Colonic mucosa (tissue), 4 donors: ENCODE results near the gene RAB5IF. TPM values are rescaled to one million over a fixed set of nuclear protein-coding genes. Genes with fewer than 3 reads are reported as not detected.

ENCODE experiments used
- DNase-seq: peaks from one replicate; pipeline ENCODE4 v3.0.0-alpha.2; 2020
- H3K27ac ChIP-seq: fragments of 200-600 bp; one replicate; pipeline ENCODE4 v1.8.0; 2021
- H3K27me3 ChIP-seq: fragments of 200-600 bp; one replicate; pipeline ENCODE4 v1.8.0; 2021
- H3K36me3 ChIP-seq: fragments of 200-600 bp; one replicate; pipeline ENCODE4 v1.8.0; 2021
- H3K4me1 ChIP-seq: fragments of 200-600 bp; one replicate; pipeline ENCODE4 v1.8.0; 2021; ENCODE audit warnings: mild to moderate bottlenecking
- H3K4me3 ChIP-seq: fragments of 200-600 bp; one replicate; pipeline ENCODE4 v1.8.0; 2021
- H3K9ac ChIP-seq, 2 donors: one replicate each; pipeline ENCODE4 v1.7.0; 2013; ENCODE audit warnings: control low read depth in 2 of 2, low read depth in 2 of 2, low read length in 2 of 2
- H3K9me3 ChIP-seq: fragments of 200-600 bp; one replicate; pipeline ENCODE4 v1.8.0; 2021
- CTCF ChIP-seq: fragments of 200-600 bp; IDR thresholded peaks from one replicate; pipeline ENCODE4 v1.8.0; 2022; ENCODE audit warnings: antibody characterized with exemption, mild to moderate bottlenecking
- intact Hi-C: fragments of 100-400 bp; cut with DNase I; formaldehyde crosslinking; loops from one replicate; pipeline ENCODE4 v1.14.1; 2022
- total RNA-seq, 2 donors: library from RNA; stranded (reverse); fragmentation: NEBNext Ultra II Directional in 1 of 2; extraction: Animal tissue kit (Norgen Biotek cat#: 25700) in 1 of 2; gene quantifications; one replicate each; pipeline ENCODE4 v1.2.1, GENCODE V29; 2021
- donor health status: healthy.
- donor health status: DM: no; HTN: no; CAD: no.
- donor health status: DM: no; HTN: no; CAD: no.

RAB5IF gene
- total RNA-seq, 2 donors from 2014 or later, result 143 to 207 TPM

GRCh38 chr20:36614781-36615557, 9.4 kb downstream of the RAB5IF start:
- no peak for DNase-seq
- no peaks in the 10 kb centered on the region for H3K4me1 ChIP-seq
- TF ChIP-seq CTCF, result no peak
- H3K36me3 ChIP-seq, result peaks cover 4% of the 10 kb centered on the region
- no peaks in the 10 kb centered on the region for H3K27me3 ChIP-seq
- H3K9me3 ChIP-seq, result no peaks in the 10 kb centered on the region
- no peak overlapping the region for H3K4me3 ChIP-seq
- no peak overlapping the region for H3K27ac ChIP-seq
- intact Hi-C loops, result loop anchor here (5.0 kb wide), 1 partner anchor 272 kb away; no protein-coding TSS in a partner anchor
- H3K9ac ChIP-seq, result no peak overlapping the region

GRCh38 chr20:36620917-36621316, 15.3 kb downstream of the RAB5IF start:
- Histone ChIP-seq H3K27me3 (no peaks in the 10 kb centered on the region), H3K27ac (no peak overlapping the region), H3K9me3 (no peaks in the 10 kb centered on the region), H3K9ac (no peak overlapping the region), H3K4me1 (no peaks in the 10 kb centered on the region), H3K4me3 (no peak overlapping the region), H3K36me3 (no peaks in the 10 kb centered on the region)
- no peak for TF ChIP-seq CTCF
- intact Hi-C loops, result no loop called here
- DNase-seq, result no peak

GRCh38 chr20:36623444-36623843, 17.9 kb downstream of the RAB5IF start:
- no peaks in the 10 kb centered on the region for H3K9me3 ChIP-seq

GRCh38 chr20:36624068-36624943, 18.7 kb downstream of the RAB5IF start:
- peak; percentile 65 for DNase-seq
- Histone ChIP-seq H3K27me3 (no peaks in the 10 kb centered on the region), H3K9ac (no peak overlapping the region), H3K9me3 (no peaks in the 10 kb centered on the region), H3K4me3 (no peak overlapping the region), H3K27ac (peak overlapping the region; percentile 52), H3K36me3 (no peaks in the 10 kb centered on the region), H3K4me1 (no peaks in the 10 kb centered on the region)
- no peak for TF ChIP-seq CTCF
- intact Hi-C loops, result no loop called here

More at GRCh38 chr20:36623444-36623843, 17.9 kb downstream of the RAB5IF start:
- H3K9ac ChIP-seq, result no peak overlapping the region
- no peaks in the 10 kb centered on the region for H3K27me3 ChIP-seq
- no peaks in the 10 kb centered on the region for H3K4me1 ChIP-seq
- TF ChIP-seq CTCF, result no peak
- H3K27ac ChIP-seq, result no peak overlapping the region
- DNase-seq, result no peak
- intact Hi-C loops, result no loop called here
- no peak overlapping the region for H3K4me3 ChIP-seq
- H3K36me3 ChIP-seq, result no peaks in the 10 kb centered on the region

- Histone ChIP-seq H3K4me1 (no peaks in the 10 kb centered on the region), H3K27me3 (no peaks in the 10 kb centered on the region), H3K9me3 (no peaks in the 10 kb centered on the region), H3K4me3 (no peak overlapping the region), H3K27ac (no peak overlapping the region), H3K36me3 (no peaks in the 10 kb centered on the region), H3K9ac (no peak overlapping the region)
- intact Hi-C loops, result no loop called here
- no peak for DNase-seq
- no peak for TF ChIP-seq CTCF
Measured at GRCh38 chr20:36624944-36625324, 19.4 kb downstream of the RAB5IF start.
